ENCODE data around the gene DOCK11.

DOCK11 gene

GRCh38 chrX:118679290-118679689, 183.7 kb downstream of the DOCK11 start:
- no peak for TF ChIP-seq CTCF (IDR thresholded peaks at IDR 0.05; ENCODE audit: insufficient read depth, low read depth, low read length, missing control alignments)
- no peak overlapping the region for H3K4me3 ChIP-seq (ENCODE audit: low read length)
- DNase-seq (ENCODE audit: low read depth): no peak

- H3K4me3 ChIP-seq (ENCODE audit: low read length): no peak overlapping the region
- no peak for DNase-seq (ENCODE audit: low read depth)
- no peak for TF ChIP-seq CTCF (IDR thresholded peaks at IDR 0.05; ENCODE audit: insufficient read depth, low read depth, low read length, missing control alignments)
Observed at GRCh38 chrX:118682258-118683014, 186.8 kb downstream of the DOCK11 start.

GRCh38 chrX:118685393-118685792, 189.8 kb downstream of the DOCK11 start:
- TF ChIP-seq CTCF (IDR thresholded peaks at IDR 0.05; ENCODE audit: insufficient read depth, low read depth, low read length, missing control alignments): no peak
- no peak overlapping the region for H3K4me3 ChIP-seq (ENCODE audit: low read length)
- DNase-seq (ENCODE audit: low read depth): no peak

- no peak for DNase-seq (ENCODE audit: low read depth)
- H3K4me3 ChIP-seq (ENCODE audit: low read length): no peak overlapping the region
- TF ChIP-seq CTCF (IDR thresholded peaks at IDR 0.05; ENCODE audit: insufficient read depth, low read depth, low read length, missing control alignments): no peak
Observed at GRCh38 chrX:118688935-118689334, 193.3 kb downstream of the DOCK11 start.

GRCh38 chrX:118693843-118694242, 198.2 kb downstream of the DOCK11 start:
- H3K4me3 ChIP-seq (ENCODE audit: low read length): no peak overlapping the region
- TF ChIP-seq CTCF (IDR thresholded peaks at IDR 0.05; ENCODE audit: insufficient read depth, low read depth, low read length, missing control alignments): no peak
- no peak for DNase-seq (ENCODE audit: low read depth)

GRCh38 chrX:118694638-118695037, 199.0 kb downstream of the DOCK11 start:
- DNase-seq (ENCODE audit: low read depth): no peak
- H3K4me3 ChIP-seq (ENCODE audit: low read length): no peak overlapping the region
- no peak for TF ChIP-seq CTCF (IDR thresholded peaks at IDR 0.05; ENCODE audit: insufficient read depth, low read depth, low read length, missing control alignments)
